ENCODE data around the gene HNRNPA2B1.
"Not testable (repeated sequence)": the region's sequence is repeated elsewhere in the genome, so short reads cannot be mapped to it uniquely, and the experiment has no call there.

HNRNPA2B1 gene

GRCh38 chr7:26178272-26178960, 22.1 kb downstream of the HNRNPA2B1 start:
- H3K27ac ChIP-seq (ENCODE audit: low read depth, low read length): no peak overlapping the region
- H3K36me3 ChIP-seq (ENCODE audit: control insufficient read depth, insufficient read depth, low read length): peaks cover 3% of the 10 kb centered on the region
- no peaks in the 10 kb centered on the region for H3K27me3 ChIP-seq (ENCODE audit: control insufficient read depth, insufficient read depth, low read length)
- H3K4me3 ChIP-seq (ENCODE audit: low read length): no peak overlapping the region
- no peak overlapping the region for H3K9ac ChIP-seq (ENCODE audit: low read length)
- H3K4me1 ChIP-seq (ENCODE audit: control insufficient read depth, insufficient read depth, low read length): no peaks in the 10 kb centered on the region

GRCh38 chr7:26177269-26177668, 23.3 kb downstream of the HNRNPA2B1 start:
- H3K27me3 ChIP-seq (ENCODE audit: control insufficient read depth, insufficient read depth, low read length); H3K4me3 ChIP-seq (ENCODE audit: low read length); H3K36me3 ChIP-seq (ENCODE audit: control insufficient read depth, insufficient read depth, low read length); H3K4me1 ChIP-seq (ENCODE audit: control insufficient read depth, insufficient read depth, low read length); H3K9ac ChIP-seq (ENCODE audit: low read length); H3K27ac ChIP-seq (ENCODE audit: low read depth, low read length): not testable (repeated sequence)

GRCh38 chr7:26176696-26177095, 23.9 kb downstream of the HNRNPA2B1 start:
- not testable (repeated sequence) for H3K27ac ChIP-seq (ENCODE audit: low read depth, low read length); H3K4me3 ChIP-seq (ENCODE audit: low read length); H3K36me3 ChIP-seq (ENCODE audit: control insufficient read depth, insufficient read depth, low read length); H3K27me3 ChIP-seq (ENCODE audit: control insufficient read depth, insufficient read depth, low read length); H3K9ac ChIP-seq (ENCODE audit: low read length); H3K4me1 ChIP-seq (ENCODE audit: control insufficient read depth, insufficient read depth, low read length)

- not testable (repeated sequence) for H3K27ac ChIP-seq (ENCODE audit: low read depth, low read length); H3K9ac ChIP-seq (ENCODE audit: low read length); H3K27me3 ChIP-seq (ENCODE audit: control insufficient read depth, insufficient read depth, low read length); H3K4me3 ChIP-seq (ENCODE audit: low read length); H3K4me1 ChIP-seq (ENCODE audit: control insufficient read depth, insufficient read depth, low read length); H3K36me3 ChIP-seq (ENCODE audit: control insufficient read depth, insufficient read depth, low read length)
Observed at GRCh38 chr7:26175903-26176302, 24.6 kb downstream of the HNRNPA2B1 start.

DNA sequence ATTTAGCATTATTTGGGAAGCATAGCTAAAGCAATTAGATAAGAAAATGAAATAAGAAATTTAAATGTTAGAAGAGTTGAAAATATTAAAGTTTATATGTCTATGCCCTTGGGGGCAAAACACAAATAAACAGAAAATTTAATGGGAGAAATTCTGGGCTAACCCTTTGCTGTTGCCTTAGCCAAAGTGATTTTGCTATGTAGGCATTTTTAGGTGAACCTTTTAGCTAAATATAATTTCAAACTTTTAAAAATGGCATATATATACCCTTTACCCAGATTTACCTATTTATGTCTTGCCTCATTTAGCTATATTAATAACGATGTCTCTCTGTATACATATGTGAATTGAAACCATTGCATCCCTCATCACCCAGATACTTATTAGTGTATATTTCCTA, 28.5 kb downstream of the HNRNPA2B1 start:
- Histone ChIP-seq H3K9ac (ENCODE audit: low read length) (no peak overlapping the region), H3K27me3 (ENCODE audit: control insufficient read depth, insufficient read depth, low read length) (no peaks in the 10 kb centered on the region), H3K4me1 (ENCODE audit: control insufficient read depth, insufficient read depth, low read length) (no peaks in the 10 kb centered on the region), H3K36me3 (ENCODE audit: control insufficient read depth, insufficient read depth, low read length) (peaks cover 3% of the 10 kb centered on the region), H3K4me3 (ENCODE audit: low read length) (no peak overlapping the region), H3K27ac (ENCODE audit: low read depth, low read length) (no peak overlapping the region)

- H3K9ac ChIP-seq (ENCODE audit: low read length): no peak overlapping the region
- no peak overlapping the region for H3K27ac ChIP-seq (ENCODE audit: low read depth, low read length)
- no peaks in the 10 kb centered on the region for H3K27me3 ChIP-seq (ENCODE audit: control insufficient read depth, insufficient read depth, low read length)
- H3K4me1 ChIP-seq (ENCODE audit: control insufficient read depth, insufficient read depth, low read length): no peaks in the 10 kb centered on the region
- H3K36me3 ChIP-seq (ENCODE audit: control insufficient read depth, insufficient read depth, low read length): peaks cover 3% of the 10 kb centered on the region
- H3K4me3 ChIP-seq (ENCODE audit: low read length): no peak overlapping the region
Observed at GRCh38 chr7:26171601-26172000, 28.9 kb downstream of the HNRNPA2B1 start.

DNA sequence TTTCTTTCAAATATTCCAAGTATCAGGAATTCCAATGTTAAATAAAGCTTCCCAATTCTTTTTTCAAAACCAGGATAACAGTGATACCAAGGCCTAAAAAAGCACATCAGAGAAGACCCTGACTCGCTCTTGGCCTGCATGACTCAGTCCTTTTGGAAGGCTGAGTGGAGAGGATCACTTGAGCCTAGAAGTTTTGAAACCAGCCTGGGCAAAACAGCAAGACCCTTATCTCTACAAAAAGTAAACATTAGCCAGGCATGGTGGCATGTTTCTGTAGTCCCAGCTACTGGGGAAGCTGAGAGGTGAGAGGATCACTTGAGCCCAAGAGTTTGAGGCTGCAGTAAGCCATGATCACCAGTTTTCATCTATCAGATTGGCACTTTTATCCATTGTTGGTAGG, 29.9 kb downstream of the HNRNPA2B1 start:
- H3K4me1 ChIP-seq (ENCODE audit: control insufficient read depth, insufficient read depth, low read length): no peaks in the 10 kb centered on the region
- H3K27me3 ChIP-seq (ENCODE audit: control insufficient read depth, insufficient read depth, low read length): no peaks in the 10 kb centered on the region
- H3K36me3 ChIP-seq (ENCODE audit: control insufficient read depth, insufficient read depth, low read length): peaks cover 3% of the 10 kb centered on the region
- no peak overlapping the region for H3K9ac ChIP-seq (ENCODE audit: low read length)
- no peak overlapping the region for H3K4me3 ChIP-seq (ENCODE audit: low read length)
- H3K27ac ChIP-seq (ENCODE audit: low read depth, low read length): no peak overlapping the region

GRCh38 chr7:26169271-26169670, 31.3 kb downstream of the HNRNPA2B1 start:
- Histone ChIP-seq H3K4me1 (ENCODE audit: control insufficient read depth, insufficient read depth, low read length) (no peaks in the 10 kb centered on the region), H3K36me3 (ENCODE audit: control insufficient read depth, insufficient read depth, low read length) (peaks cover 1% of the 10 kb centered on the region), H3K27ac (ENCODE audit: low read depth, low read length) (no peak overlapping the region), H3K9ac (ENCODE audit: low read length) (no peak overlapping the region), H3K4me3 (ENCODE audit: low read length) (no peak overlapping the region), H3K27me3 (ENCODE audit: control insufficient read depth, insufficient read depth, low read length) (no peaks in the 10 kb centered on the region)

DNA sequence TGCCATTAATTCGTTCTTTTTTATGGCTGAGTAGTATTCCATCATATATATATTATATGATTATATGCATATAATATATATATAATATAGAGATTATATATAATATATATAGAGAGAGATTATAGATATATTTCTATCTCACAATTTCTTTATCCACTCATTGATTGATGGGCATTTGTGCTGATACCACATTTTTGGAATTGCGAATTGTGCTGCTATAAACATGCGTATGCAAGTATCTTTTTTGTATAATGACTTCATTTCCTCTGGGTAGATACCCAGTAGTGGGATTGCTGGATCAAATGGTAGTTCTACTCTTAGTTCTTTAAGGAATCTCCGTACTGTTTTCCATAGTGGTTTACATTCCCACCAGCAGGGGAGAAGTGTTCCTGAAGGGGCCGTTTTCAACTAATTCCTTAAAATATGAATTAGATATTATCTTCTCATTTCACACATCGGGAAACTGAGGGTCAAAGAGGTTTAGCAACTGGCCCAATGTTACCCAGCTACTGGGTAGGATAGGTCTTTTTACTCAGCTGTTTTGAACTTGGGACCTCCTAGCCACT, 32.0 kb downstream of the HNRNPA2B1 start:
- Histone ChIP-seq H3K9ac (ENCODE audit: low read length) (no peak overlapping the region), H3K27ac (ENCODE audit: low read depth, low read length) (no peak overlapping the region), H3K27me3 (ENCODE audit: control insufficient read depth, insufficient read depth, low read length) (no peaks in the 10 kb centered on the region), H3K36me3 (ENCODE audit: control insufficient read depth, insufficient read depth, low read length) (no peaks in the 10 kb centered on the region), H3K4me3 (ENCODE audit: low read length) (no peak overlapping the region), H3K4me1 (ENCODE audit: control insufficient read depth, insufficient read depth, low read length) (no peaks in the 10 kb centered on the region)

DNA sequence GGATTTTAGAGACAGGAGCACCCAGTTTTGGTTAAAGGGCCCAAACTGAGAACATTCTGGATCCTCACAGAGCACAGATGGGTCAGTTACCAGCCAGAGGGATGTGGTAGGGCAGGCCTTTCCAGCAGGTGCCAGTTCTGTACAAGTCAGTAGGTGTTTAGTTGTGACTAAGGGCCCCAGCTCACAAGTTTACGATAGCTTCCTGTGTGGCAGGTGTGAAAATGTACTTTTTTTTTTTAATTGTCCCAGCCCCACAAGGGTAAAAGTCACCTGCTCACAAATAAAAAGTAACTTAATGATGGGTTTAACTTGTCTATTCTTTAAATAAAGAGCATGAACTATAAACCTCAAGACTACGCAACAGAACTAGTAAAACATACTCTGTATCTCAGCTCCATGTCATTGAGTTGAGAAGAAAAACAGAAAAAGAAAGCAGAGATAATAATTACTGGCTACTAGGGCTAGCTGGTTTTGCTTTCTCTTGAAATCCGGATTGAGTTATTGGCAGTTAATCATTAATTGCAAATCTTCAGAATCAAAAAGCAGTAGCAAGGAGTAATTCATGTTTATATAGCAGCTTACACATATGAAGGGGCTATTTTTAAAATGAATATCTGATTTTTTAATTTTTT, 33.1 kb downstream of the HNRNPA2B1 start:
- no peak overlapping the region for H3K9ac ChIP-seq (ENCODE audit: low read length)
- no peaks in the 10 kb centered on the region for H3K27me3 ChIP-seq (ENCODE audit: control insufficient read depth, insufficient read depth, low read length)
- H3K4me1 ChIP-seq (ENCODE audit: control insufficient read depth, insufficient read depth, low read length): no peaks in the 10 kb centered on the region
- no peak overlapping the region for H3K4me3 ChIP-seq (ENCODE audit: low read length)
- H3K27ac ChIP-seq (ENCODE audit: low read depth, low read length): no peak overlapping the region
- H3K36me3 ChIP-seq (ENCODE audit: control insufficient read depth, insufficient read depth, low read length): no peaks in the 10 kb centered on the region

GRCh38 chr7:26166684-26167266, 33.8 kb downstream of the HNRNPA2B1 start:
- H3K4me3 ChIP-seq (ENCODE audit: low read length): no peak overlapping the region
- H3K4me1 ChIP-seq (ENCODE audit: control insufficient read depth, insufficient read depth, low read length): no peaks in the 10 kb centered on the region
- no peaks in the 10 kb centered on the region for H3K36me3 ChIP-seq (ENCODE audit: control insufficient read depth, insufficient read depth, low read length)
- no peak overlapping the region for H3K27ac ChIP-seq (ENCODE audit: low read depth, low read length)
- no peaks in the 10 kb centered on the region for H3K27me3 ChIP-seq (ENCODE audit: control insufficient read depth, insufficient read depth, low read length)
- no peak overlapping the region for H3K9ac ChIP-seq (ENCODE audit: low read length)

DNA sequence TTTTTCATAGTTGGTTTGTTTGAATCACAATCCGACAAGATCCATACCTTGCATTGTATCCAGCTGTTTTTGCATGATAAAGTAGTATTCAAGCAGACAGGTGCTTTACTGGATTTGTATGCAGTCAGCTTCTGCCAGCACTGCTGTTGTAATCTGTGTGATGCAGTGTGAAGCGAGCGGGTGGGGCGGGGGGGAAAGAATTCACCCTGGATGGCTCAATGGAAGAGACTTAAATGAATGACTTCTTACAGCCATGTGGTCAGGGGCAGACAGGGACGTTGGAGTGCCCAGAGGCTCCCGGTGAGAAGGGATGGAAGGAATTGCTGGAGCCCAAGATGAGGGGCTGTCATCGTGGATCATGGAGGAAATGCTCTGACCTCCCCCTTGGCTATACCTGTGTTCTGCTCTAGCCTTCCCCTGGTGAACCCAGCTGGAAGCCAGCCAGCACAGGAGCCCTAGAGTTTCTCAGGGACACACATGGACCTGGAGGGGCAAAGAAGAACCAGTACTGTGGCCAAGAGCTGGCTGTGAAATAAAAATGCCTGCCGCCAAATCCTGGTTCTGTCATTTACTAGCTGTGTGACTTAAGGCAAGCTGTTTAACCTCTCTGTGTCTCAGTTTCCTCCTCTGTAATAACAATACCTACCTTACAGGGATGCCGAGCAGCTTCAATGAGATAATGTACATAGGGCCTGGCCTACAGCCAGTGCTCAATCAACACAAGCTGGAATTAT, 34.4 kb downstream of the HNRNPA2B1 start:
- H3K4me3 ChIP-seq (ENCODE audit: low read length): no peak overlapping the region
- no peaks in the 10 kb centered on the region for H3K4me1 ChIP-seq (ENCODE audit: control insufficient read depth, insufficient read depth, low read length)
- H3K27ac ChIP-seq (ENCODE audit: low read depth, low read length): no peak overlapping the region
- no peak overlapping the region for H3K9ac ChIP-seq (ENCODE audit: low read length)
- H3K36me3 ChIP-seq (ENCODE audit: control insufficient read depth, insufficient read depth, low read length): no peaks in the 10 kb centered on the region
- no peaks in the 10 kb centered on the region for H3K27me3 ChIP-seq (ENCODE audit: control insufficient read depth, insufficient read depth, low read length)
